Peyer's patch (tissue), 4 donors: Measurements from ENCODE around the gene RNF225. TPM values are rescaled to one million over a fixed set of nuclear protein-coding genes. Genes with fewer than 3 reads are reported as not detected.

Source experiments
- DNase-seq, 3 donors: peaks; one replicate each; pipeline ENCODE4 v3.0.0-alpha.2; 2017 to 2019
- H3K27ac ChIP-seq, 4 donors: fragments of 200-600 bp; sonication (generic); one replicate each; pipeline ENCODE4 v1.5.1; 2016 to 2019
- H3K27me3 ChIP-seq, 2 donors: fragments of 200-600 bp; sonication (generic); one replicate each; pipeline ENCODE4 v1.5.1; 2019
- H3K36me3 ChIP-seq, 3 donors: fragments of 200-600 bp; sonication (generic); one replicate each; pipeline ENCODE4 v1.5.1; 2016 to 2019
- H3K4me1 ChIP-seq, 4 donors: fragments of 200-600 bp; sonication (generic); one replicate each; pipeline ENCODE4 v1.5.1; 2016 to 2019
- H3K4me3 ChIP-seq, 4 donors: fragments of 200-600 bp; sonication (generic); 1 replicate in 3 of 4; 2 replicates in 1 of 4; pipeline ENCODE4 v1.5.1; 2016 to 2019; ENCODE audit warnings: mild to moderate bottlenecking in 1 of 4
- H3K9me3 ChIP-seq, 4 donors: fragments of 200-600 bp; sonication (generic); one replicate each; pipeline ENCODE4 v1.5.1; 2016 to 2019; ENCODE audit warnings: mild to moderate bottlenecking in 1 of 4
- POLR2A ChIP-seq, 2 donors: fragments of 450-650 bp; IDR thresholded peaks; one replicate each; pipeline ENCODE4 v1.5.1; 2017; ENCODE audit warnings: antibody characterized with exemption in 2 of 2, mild to moderate bottlenecking in 2 of 2, moderate library complexity in 2 of 2
- total RNA-seq, 4 donors: library from RNA; depleted of rRNA; stranded (reverse); fragments of >200 nt; gene quantifications; one replicate each; pipeline ENCODE4 v1.1.0, GENCODE V29; 2016
- TF ChIP-seq, protein P1 (sequence below), 6 experiments: fragments of 450-650 bp in 4 of 6; fragments of 200-600 bp in 2 of 6; sonication (generic) in 1 of 6; IDR thresholded peaks; one replicate each; pipeline ENCODE4 v1.5.1; 2017 to 2019; ENCODE audit warnings: antibody characterized with exemption in 6 of 6, mild to moderate bottlenecking in 3 of 6, moderate library complexity in 1 of 6

The RNF225 gene
- total RNA-seq, 4 donors from 2014 or later = not detected

DNA sequence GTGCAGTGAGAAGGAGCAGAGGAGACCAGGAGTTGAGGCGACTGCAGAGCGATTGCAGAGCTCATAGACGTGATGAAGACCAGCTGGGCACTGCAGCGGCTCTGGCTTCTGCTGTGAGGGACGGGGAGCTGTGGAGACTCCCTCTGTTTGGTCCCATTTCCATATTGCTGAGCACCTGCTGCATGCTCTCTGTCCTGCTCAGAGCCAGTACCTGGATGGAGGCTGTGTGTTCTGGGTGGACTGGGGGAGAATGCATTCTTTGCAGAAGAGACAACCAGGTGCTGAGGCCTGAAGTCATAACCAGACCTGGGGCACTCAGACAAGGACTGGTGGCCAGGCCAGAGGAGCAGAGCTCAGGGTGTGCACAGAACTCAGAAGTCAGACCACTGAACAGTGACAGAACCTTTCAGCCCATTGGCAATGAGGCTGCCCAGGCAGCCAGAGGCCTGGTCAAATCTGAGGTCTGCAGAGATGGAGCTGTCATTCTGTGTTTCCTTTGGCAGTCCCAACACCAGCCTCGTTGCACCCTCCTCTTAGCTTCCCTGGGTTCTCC is 40.9 kb upstream of the RNF225 start:
- Histone ChIP-seq H3K4me1 (peaks cover 0 to 25% (median 13%) of the 10 kb centered on the region in 4 donors), H3K27ac (no peak overlapping the region), H3K9me3 (no peaks in the 10 kb centered on the region), H3K4me3 (no peak overlapping the region), H3K36me3 (no peaks in the 10 kb centered on the region), H3K27me3 (no peaks in the 10 kb centered on the region)
- no peak for DNase-seq
- TF ChIP-seq POLR2A (IDR thresholded peaks at IDR 0.05) = no peak
- TF ChIP-seq, protein P1, sequence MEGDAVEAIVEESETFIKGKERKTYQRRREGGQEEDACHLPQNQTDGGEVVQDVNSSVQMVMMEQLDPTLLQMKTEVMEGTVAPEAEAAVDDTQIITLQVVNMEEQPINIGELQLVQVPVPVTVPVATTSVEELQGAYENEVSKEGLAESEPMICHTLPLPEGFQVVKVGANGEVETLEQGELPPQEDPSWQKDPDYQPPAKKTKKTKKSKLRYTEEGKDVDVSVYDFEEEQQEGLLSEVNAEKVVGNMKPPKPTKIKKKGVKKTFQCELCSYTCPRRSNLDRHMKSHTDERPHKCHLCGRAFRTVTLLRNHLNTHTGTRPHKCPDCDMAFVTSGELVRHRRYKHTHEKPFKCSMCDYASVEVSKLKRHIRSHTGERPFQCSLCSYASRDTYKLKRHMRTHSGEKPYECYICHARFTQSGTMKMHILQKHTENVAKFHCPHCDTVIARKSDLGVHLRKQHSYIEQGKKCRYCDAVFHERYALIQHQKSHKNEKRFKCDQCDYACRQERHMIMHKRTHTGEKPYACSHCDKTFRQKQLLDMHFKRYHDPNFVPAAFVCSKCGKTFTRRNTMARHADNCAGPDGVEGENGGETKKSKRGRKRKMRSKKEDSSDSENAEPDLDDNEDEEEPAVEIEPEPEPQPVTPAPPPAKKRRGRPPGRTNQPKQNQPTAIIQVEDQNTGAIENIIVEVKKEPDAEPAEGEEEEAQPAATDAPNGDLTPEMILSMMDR (IDR thresholded peaks at IDR 0.05) = no peak

DNA sequence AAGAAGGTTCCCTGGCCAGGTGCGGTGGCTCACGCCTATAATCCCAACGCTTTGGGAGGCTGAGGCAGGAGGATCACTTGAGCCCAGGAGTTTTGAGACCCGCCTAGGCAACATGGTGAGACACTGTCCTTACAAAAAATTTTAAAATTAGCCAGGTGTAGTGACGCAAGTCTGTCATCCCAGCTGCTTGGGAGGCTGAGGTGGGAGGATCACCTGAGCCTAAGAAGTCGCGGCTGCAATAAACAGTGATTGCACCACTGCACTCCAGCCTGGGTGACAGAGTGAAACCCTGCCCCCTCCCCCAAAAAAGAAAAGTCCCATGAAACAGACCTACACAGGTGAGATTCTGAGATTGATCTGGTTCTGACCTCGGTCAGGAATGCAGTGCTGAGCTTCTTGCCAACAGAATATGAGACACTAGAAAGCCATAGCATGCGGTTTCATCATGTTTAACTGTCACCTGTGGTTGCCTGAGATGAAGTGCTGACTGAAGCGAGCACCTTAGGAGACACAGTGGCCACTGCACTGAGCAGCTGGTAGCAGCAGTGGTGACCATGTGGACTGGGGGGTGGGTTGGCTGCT is 40.1 kb upstream of the RNF225 start:
- TF ChIP-seq, protein P1 (IDR thresholded peaks at IDR 0.05) = no peak
- TF ChIP-seq POLR2A (IDR thresholded peaks at IDR 0.05) = no peak
- no peaks in the 10 kb centered on the region for H3K27me3 ChIP-seq
- no peaks in the 10 kb centered on the region for H3K36me3 ChIP-seq
- DNase-seq = no peak
- peaks cover 0 to 20% (median 13%) of the 10 kb centered on the region in 4 donors for H3K4me1 ChIP-seq
- H3K27ac ChIP-seq = no peak overlapping the region
- no peak overlapping the region for H3K4me3 ChIP-seq
- no peaks in the 10 kb centered on the region for H3K9me3 ChIP-seq

DNA sequence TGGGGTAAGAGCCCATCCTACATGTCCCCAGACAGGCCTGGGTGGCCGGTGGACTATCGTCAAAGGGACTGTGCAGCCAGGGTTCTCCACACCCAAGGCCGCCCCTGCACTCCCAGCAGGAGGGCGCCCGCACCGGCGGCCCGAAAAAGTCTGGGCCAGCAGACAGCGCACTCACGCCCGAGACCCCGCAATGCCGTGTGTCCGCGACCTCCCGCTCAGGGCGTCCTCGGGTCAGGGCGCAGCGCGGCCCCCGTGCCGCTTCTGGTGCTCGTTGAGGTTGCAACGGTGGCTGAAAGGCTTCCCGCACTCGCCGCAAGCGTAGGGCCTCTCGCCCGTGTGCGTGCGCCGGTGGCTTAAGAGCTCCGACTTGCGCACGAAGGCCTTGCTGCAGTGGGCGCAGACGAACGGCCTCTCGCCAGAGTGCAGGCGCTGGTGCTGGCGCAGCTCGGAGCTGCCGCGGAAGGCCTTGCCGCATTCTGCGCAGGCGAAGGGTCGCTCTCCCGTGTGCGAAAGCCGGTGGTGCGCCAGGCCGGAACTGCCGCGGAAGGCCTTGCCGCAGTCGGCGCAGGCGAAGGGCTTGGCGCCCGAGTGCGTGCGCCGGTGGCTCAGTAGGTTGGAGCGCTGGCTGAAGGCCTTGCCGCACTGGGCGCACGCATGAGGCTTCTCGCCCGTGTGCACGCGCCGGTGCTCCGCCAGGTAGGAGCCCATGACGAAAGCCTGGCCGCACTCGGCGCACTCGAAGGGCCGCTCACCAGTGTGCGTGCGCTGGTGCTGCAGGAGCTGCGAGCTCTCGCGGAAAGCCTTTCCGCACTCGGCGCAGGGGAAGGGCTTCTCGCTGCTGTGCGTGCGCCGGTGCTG is 39.3 kb upstream of the RNF225 start:
- H3K4me1 ChIP-seq = peaks cover 0 to 18% (median 11%) of the 10 kb centered on the region in 4 donors
- no peaks in the 10 kb centered on the region for H3K36me3 ChIP-seq
- no peaks in the 10 kb centered on the region for H3K9me3 ChIP-seq
- no peak for TF ChIP-seq POLR2A (IDR thresholded peaks at IDR 0.05)
- TF ChIP-seq, protein P1 (IDR thresholded peaks at IDR 0.05) = no peak
- H3K4me3 ChIP-seq = peak overlapping the region; percentile 19 to 40 (median 36)
- DNase-seq = no peak
- H3K27me3 ChIP-seq = no peaks in the 10 kb centered on the region
- H3K27ac ChIP-seq = no peak overlapping the region

DNA sequence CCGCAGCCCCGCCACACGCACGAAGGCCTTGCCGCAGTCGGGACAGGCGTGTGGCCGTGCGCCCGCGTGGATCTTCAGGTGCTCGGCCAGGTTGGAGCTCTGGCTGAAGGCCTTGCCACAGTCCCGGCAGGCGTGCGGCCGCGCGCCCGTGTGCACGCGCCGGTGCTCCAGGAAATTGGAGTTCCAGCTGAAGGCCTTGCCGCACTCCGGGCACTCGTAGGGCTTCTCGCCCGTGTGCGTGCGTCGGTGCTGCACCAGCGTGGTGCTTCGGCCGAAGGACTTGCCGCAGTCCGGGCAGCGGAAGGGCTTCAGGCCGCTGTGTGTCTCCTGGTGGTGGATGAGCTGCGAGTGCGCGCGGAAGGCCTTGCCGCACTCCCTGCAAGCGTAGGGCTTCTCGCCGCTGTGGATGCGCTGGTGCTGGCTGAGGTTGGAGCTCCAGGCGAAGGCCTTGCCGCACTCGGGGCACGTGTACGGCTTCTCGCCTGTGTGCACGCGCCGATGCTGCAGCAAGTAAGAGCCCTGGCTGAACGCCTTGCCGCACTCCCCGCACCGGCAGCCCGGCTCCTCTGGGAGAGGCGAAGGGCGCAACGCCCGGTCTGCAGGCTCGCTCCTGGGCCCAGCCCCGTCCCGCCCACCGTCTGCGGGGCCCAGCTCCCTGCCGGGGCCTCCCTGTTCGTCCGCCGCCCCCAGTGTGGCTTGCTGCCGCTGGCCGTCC is 38.5 kb upstream of the RNF225 start:
- no peaks in the 10 kb centered on the region for H3K27me3 ChIP-seq

More for the DNA sequence above, 38.5 kb upstream of the RNF225 start:
- Histone ChIP-seq H3K36me3 (no peaks in the 10 kb centered on the region), H3K27ac (no peak overlapping the region), H3K9me3 (no peaks in the 10 kb centered on the region), H3K4me1 (peaks cover 0 to 20% (median 13%) of the 10 kb centered on the region in 4 donors), H3K4me3 (peak overlapping the region; percentile 19 to 40 (median 36))
- DNase-seq = no peak
- TF ChIP-seq, protein P1 (IDR thresholded peaks at IDR 0.05) = no peak
- TF ChIP-seq POLR2A (IDR thresholded peaks at IDR 0.05) = no peak
